ENCODE measurements around the gene FCGR1A.
"Not testable (repeated sequence)": the region's sequence is repeated elsewhere in the genome, so short reads cannot be mapped to it uniquely, and the experiment has no call there.

The FCGR1A gene

GRCh38 chr1:149782600-149782999, at the start of gene FCGR1A:
Gene FCGR1A, plus strand, starts transcription at chr1:149782694. Its CDS starts 50 bp downstream, at chr1:149782744.
- DNase-seq = not testable (repeated sequence)

GRCh38 chr1:149732781-149733180, 49.7 kb upstream of the FCGR1A start:
- not testable (repeated sequence) for DNase-seq

- not testable (repeated sequence) for DNase-seq
Measured at GRCh38 chr1:149734692-149735091, 47.8 kb upstream of the FCGR1A start.

DNA sequence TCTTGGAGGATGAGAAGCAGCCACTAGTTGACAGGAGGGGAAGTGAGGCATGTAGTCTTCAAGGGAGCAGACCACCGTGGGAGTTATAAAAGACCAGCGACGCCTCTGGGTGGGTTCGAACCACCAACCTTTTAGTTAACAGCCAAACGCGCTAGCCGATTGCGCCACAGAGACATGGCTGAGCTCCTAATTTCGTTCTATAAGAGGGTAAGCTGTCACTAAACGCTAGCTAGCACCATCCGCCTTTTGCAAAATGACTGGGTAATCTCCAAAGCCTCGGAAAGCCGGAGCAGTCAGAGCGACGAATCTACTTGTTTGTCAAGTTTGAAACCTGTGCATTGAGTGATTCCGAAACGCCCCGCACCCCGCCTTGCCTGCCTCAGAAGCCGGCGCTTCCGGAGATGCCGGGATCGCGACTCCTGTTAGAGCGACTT, 42.3 kb upstream of the FCGR1A start:
- DNase-seq = peak; percentile 48

GRCh38 chr1:149740590-149741230, 41.8 kb upstream of the FCGR1A start:
- not testable (repeated sequence) for DNase-seq

DNA sequence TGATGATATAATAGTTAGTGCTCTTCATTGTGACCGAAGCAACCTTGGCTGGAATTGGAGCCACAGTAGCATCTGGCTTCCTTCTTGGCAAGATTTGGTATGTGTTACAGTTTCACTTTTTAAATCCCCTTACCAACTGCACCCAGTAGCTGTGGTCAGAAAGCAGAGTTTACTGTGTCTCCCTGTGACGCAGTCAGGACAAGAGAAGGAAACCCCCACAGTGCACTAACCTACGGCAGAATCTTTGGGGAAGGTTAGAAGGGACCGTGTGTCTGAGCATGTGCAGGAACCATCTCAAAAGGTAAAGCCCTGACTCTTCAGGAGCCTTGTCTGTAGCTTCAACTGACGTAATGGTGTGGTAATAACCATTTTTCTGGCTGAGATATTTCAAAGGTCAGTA, 40.6 kb upstream of the FCGR1A start:
- DNase-seq = not testable (repeated sequence)

GRCh38 chr1:149746463-149747356, 35.8 kb upstream of the FCGR1A start:
- peak; percentile 4 for DNase-seq

DNA sequence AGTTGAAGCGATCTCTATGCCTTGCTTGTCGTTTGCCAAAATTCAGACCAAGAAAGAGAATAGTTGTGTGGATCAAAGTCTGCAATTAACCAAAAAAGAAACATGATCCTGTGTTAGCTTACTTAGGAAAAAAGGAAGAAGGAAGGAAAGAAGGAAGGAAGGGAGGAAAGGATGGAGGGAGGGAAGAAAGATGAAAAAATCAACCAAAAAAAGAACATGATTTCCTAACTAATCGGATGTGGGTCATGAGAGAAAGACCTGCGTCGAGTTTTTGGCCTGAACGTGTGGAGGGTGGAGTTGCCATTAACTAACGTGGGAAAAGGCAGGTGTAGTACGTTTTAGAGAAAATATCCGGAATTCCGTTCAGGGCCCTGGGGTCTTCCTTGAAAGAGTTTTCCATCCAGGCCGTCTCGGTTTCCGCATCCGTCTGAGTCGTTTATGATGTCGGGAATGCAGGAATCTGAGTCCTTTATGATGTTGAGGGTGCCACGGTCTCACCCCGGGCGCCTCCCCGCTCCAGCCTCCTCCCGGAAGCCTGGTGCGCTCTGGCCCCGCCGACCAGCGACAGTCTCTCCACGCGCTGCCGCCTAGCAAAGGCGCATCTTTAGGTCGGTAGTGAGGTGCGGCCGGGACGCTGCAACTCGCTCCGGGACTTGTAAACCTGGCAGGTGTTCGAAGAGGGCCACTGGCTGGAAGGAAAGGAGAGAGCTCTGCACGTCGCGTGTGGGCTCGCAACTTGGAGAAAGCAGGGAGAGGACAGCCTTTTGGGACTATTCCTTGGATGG, 34.9 kb upstream of the FCGR1A start:
- not testable (repeated sequence) for DNase-seq

DNA sequence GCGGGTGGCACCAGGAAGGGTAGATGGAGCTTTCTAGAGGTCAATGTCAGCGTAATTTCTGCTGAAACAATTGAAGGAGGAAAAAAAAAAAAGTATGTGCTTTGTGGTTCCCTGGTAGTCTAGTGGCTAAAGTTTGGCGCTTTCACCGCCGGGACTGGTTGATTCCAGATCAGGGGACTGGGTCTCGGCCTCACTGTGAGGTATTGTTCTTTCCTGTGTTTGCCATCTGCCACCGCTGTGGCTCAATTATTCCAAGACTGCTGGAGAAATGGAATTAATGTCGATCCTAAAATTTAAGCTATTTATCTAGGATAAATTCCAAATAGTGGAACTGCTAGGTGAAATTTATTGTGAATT, 34.4 kb upstream of the FCGR1A start:
- DNase-seq = peak; percentile 10

DNA sequence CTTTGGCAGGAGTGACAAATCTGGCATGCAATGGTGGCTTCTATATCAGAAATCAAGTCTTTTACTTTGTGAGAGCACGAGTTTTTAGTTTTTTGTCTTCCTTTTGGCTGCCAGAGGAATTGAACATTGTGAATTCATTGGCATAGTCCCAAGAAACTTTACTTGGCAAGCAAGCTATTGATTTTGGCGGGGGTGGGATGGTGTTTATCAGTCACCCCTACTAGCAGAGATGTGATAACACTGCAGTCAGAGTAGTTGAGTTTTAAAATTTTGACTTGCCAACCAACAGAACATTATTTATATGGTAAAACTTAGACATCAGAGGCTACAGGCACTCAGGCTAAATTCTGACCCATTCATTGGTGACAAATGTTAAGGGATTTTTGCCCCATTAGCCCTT, 31.9 kb upstream of the FCGR1A start:
- DNase-seq = not testable (repeated sequence)

- DNase-seq = not testable (repeated sequence)
Measured at GRCh38 chr1:149752186-149752585, 30.3 kb upstream of the FCGR1A start.

- not testable (repeated sequence) for DNase-seq
Measured at GRCh38 chr1:149753466-149753865, 29.0 kb upstream of the FCGR1A start.

GRCh38 chr1:149755294-149755693, 27.2 kb upstream of the FCGR1A start:
- DNase-seq = not testable (repeated sequence)

- not testable (repeated sequence) for DNase-seq
Measured at GRCh38 chr1:149762294-149762693, 20.2 kb upstream of the FCGR1A start.

DNA sequence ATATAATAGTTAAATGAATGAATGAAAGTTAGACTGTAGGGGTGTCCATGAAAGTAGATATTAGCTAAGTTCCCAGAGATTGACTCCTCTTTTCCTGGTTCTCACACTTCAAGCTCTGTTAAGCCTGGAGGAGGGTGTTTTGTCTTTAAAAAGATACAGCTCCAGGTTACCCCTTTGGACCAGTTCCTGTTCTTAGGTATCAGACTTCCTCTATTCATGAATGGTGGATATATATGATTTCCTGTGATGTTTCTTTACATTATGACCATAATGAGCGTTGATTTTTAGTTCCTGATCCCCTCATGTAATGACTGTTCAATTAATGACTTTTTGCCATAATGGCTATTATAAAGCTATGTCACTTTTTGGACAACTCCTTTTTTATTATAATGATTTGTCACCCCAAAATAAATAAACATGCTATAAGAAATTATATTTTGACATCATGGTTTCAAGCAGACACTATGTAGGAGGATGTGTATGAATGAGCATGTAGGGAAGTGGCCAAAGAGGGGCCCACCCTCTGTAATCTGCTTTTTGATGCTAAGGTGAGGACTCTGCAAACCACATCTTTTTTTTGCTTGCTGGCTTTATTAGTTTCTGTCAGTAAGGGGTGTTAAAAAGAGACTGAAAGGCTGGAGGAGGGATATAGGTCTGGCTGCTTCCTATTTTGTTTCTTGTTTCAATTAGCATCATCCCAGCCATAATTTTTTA, 18.2 kb upstream of the FCGR1A start:
- not testable (repeated sequence) for DNase-seq

- DNase-seq = not testable (repeated sequence)
Measured at GRCh38 chr1:149766241-149766640, 16.3 kb upstream of the FCGR1A start.

- not testable (repeated sequence) for DNase-seq
Measured at GRCh38 chr1:149769216-149769615, 13.3 kb upstream of the FCGR1A start.

- DNase-seq = not testable (repeated sequence)
Measured at GRCh38 chr1:149770661-149771060, 11.8 kb upstream of the FCGR1A start.

- not testable (repeated sequence) for DNase-seq
Measured at GRCh38 chr1:149771653-149772425, 10.7 kb upstream of the FCGR1A start.

DNA sequence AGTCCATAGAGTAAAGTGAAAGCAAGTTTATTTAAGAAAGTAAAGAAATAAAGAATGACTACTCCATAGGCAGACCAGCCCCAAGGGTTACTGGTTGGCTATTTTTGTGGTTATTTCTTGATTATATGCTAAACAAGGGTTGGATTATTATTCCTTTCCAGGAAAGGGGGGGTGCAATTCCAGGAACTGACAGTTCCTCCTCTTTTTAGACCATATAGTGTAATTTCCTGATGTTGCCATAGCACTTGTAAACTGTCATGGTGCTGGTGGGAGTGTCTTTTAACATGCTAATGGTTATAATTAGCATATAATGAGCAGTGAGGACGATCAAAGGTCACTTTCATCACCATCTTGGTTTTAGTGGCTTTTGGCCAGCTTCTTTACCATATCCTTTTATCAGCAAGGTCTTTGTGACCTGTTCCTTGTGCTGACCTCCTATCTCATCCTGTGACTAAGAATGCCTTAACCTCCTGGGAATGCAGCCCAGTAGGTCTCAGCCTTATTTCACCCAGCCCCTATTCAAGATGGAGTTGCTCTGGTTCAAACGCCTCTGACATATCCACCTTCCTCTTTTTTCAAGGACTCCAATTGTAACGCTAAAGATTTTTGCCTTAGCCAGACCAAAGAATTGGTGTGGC, 6.9 kb upstream of the FCGR1A start:
- peak; percentile 80 for DNase-seq

DNA sequence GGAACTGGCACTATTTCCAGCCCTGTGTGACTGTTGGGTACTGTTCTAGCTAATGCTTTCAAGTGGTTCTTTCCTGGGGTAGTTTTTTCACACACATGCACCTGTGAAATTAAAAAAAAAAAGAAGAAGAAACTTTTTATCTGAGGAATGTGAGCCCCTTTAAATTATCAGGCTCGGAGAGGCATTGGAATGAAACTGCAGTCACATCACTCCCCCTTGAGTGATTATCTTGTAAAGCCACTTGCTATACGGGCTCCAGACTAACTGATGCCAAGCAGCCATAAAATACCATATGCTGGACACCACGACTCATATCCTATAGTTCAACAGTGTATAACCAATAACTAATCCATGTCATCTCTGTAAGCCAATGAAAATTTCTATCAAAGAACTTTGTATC, 5.4 kb upstream of the FCGR1A start:
- DNase-seq = peak; percentile 14
